GM19043 (cell line): ENCODE data around the gene PREX1.

Experiments
- ATAC-seq: cut with Tn5 transposase; IDR thresholded peaks from one replicate; pipeline ENCODE4 v1.9.1; 2021; ENCODE audit warnings: low read depth; ENCODE audit not compliant: unreplicated experiment

Gene PREX1

GRCh38 chr20:48797275-48797825 is 30.4 kb downstream of the PREX1 start:
- ATAC-seq = no peak

DNA sequence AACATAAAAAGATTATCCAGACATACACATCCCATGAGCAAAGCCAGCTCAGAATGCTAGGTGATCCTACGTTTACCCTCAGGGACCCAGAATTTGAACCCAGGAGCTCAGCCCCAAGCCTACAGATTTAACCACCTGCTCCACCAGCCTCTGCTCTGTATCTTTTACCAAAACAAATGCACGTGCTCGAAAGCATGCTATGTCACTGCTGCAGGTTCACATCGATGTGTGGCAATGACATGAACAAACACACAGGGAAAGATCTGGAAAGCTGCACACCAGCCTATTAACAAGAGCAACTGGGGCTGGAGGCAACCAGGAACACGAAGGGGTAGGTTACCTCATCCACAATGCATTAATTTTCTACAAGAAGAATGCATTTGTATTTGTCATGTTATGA is 32.1 kb downstream of the PREX1 start:
- ATAC-seq = no peak

DNA sequence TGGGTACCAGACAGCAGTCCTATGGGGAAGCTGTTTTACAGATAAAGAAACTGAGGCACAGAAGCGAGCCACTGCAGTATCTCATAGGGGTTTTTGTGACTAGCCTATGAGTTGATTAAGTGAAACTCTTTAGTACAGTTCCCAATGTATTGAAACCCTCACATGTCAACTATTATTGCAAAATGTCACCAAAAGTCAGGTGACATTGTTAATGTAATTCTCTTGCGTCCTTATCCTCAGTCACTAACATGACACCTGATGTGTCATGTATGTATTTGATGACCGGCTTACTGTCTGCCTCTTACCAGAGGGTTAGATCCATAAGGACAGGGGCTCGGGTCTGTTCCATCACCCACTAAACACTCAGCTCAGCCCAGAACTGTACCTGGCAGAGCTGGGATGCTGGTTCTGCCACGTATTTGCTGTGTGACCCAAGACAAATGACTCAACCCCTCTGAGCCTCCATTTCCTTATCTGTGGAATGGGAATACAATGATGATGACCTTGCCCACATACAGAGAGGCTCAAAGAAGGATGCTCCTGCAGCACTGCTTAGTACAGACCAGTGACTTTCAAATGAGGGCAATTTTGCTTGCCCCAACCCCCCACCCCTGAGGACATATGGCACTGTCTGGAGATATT is 32.9 kb downstream of the PREX1 start:
- no peak for ATAC-seq

GRCh38 chr20:48794360-48794759 is 33.4 kb downstream of the PREX1 start:
- ATAC-seq = no peak

GRCh38 chr20:48793776-48794175 is 34.0 kb downstream of the PREX1 start:
- no peak for ATAC-seq

GRCh38 chr20:48791666-48792071 is 36.1 kb downstream of the PREX1 start:
- ATAC-seq = no peak

DNA sequence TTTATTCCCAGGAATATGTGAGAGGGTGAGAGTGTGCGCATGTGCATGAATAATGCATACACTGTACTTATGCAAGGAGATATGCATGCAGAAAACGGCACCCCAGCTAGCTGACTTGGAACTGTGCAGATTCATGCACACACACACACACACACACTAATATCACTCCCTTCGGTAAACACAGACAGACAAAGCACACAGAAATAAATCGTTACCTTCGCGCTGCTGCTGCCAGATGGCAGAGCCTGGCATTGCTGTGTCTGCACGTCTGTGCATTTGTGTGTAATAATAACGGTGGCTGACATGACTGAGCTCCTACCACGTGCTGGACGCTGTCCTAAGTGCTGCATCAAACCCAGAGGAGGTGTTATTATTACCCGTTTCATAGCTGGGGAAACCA is 36.8 kb downstream of the PREX1 start:
- ATAC-seq = no peak

DNA sequence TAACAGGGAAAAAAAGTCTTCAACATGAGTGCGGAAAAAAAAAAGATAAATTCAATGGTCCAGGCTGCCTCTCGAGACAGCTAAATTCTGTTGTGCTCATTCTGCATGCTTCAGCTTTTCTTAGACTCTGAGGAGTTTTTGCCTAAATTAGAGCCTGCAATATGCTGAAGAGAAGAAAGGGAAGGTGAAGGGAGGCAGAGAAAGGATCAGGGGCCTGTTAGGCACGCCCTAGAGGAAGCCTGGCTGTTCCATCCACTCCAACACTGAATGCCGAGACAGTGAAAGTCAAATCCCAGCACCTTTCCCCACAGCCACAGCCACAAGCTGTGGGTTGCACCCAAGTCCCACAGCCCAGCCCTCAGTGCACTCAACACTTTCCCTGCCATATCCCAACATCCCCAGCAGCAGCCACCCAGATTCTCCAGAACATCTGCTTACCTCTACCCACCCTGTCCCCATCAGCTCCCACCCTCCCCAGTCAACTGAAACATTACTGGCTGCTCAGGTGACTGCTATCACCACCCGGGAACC is 37.3 kb downstream of the PREX1 start:
- no peak for ATAC-seq

- ATAC-seq = no peak
Measured at GRCh38 chr20:48789781-48790472, 37.9 kb downstream of the PREX1 start.

GRCh38 chr20:48789185-48789668 is 38.6 kb downstream of the PREX1 start:
- no peak for ATAC-seq

DNA sequence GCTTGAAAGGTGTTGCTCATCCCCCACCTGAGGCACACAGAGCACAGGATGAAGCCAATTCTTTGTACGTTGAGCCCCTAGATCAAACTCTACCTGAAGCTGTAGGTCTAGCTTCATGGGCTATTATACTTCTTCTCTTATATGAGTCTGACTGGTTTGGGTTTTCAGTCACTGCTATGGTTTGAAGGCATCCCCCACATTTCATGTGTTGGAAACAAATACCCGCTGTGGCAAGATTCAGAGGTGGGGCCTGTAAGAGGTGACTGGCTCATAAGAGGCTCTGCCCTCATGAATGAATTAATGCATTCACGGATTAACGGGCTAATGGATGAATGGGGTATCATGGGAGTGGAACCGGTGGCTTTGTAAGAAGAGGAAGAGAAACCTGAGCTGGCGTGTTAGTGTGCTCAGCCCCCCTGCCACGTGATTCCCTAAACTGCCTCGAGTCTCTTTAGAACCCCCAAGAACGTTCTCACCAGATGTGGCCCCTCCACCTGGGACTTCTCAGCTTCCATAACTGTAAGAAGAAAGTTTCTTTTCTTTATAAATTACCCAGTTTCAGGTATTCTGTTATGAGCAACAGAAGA is 39.2 kb downstream of the PREX1 start:
- peak; percentile 56 for ATAC-seq

GRCh38 chr20:48787861-48788375 is 39.9 kb downstream of the PREX1 start:
- peak; percentile 8 for ATAC-seq

DNA sequence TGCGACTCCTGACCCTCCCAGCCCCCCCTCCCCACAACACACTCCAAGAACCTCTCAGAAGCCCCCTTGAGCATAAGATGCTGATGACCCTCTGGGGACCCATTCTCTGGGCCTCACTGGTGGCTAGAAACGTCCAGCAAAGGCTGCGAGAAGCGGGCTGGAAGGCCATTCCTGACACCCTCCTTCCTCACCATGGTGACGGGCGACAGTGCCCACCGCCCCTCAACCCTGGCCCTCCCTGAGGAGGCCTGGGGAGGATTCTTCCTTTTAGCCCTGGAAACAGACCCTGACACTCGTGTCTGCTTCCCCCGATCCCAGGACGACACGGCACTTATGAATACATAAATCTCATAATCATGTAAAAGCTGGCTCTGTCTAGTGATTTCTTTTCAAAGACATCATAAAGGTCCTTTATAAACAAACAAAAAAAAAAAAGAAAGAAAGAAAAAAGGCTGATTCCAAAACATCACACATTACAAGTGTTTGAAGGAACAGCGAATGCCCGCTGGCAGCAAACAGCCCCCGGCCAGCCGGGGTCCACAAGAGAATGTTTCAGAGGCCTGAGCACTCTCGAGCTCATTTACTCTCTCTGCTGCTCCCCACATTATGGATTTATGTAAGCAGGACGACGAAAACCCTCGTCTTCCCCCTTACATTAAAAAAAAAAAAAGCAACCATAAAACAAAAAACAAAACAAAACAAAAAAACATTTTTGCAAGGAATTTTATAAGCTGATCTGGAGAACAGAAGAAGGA is 40.7 kb downstream of the PREX1 start:
- no peak for ATAC-seq

- ATAC-seq = no peak
Measured at GRCh38 chr20:48785801-48786200, 42.0 kb downstream of the PREX1 start.

- ATAC-seq = no peak
Measured at GRCh38 chr20:48785256-48785655, 42.5 kb downstream of the PREX1 start.

GRCh38 chr20:48784273-48784641 is 43.5 kb downstream of the PREX1 start:
- no peak for ATAC-seq

DNA sequence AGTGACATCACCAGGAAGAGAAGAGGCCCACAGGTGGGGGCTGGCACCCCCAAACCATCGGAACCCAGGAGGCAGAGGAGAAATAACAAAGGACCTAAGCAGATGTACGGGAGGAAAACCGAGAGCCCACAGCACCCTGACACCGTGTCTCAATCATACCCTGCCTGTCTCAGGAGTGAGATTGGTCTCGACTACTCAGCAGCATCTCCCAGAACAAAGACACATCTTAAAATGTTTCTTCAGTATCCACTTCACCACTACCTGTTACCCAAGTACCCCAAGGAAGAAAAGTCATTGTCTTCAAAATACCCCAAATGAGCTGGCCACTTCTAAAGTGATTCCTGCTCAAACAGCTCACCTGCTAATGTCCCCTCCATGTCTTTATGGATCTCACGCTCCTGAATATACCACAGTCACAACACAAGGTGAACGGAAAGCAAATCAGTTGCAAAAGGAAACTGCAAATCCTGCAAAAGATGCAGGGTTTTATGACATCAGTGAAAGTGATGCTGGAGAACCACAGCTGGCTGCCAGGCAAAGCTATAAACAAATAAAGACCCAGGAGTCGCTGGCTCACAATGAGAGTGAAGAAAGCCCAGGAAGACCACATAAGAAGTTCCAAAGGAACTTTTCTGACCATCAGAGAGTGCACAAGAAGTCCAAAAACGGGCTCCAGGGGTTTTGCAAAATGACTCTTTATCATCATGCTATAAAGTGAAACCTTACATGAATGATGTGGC is 44.1 kb downstream of the PREX1 start:
- no peak for ATAC-seq

DNA sequence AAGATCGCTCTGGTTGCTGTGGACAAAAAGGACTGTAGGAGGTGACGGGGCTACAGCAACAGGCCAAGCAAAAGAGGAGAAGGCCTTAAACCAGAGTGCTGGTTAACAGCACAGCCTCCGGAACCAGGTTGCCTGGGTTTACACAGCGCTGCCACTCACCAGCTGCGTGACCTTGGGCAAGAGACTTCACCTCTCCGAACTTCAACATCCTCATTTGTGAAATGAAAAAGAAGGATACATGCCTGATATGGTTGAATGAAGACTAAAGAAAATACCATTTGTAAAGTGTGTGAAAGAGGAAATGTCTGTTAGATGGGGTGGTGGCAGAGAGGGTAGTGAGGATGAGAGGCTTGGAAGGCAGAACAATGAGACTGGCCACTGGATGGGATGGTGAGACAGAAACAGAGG is 44.9 kb downstream of the PREX1 start:
- no peak for ATAC-seq

GRCh38 chr20:48782053-48782452 is 45.7 kb downstream of the PREX1 start:
- ATAC-seq = no peak

GRCh38 chr20:48781634-48782033 is 46.2 kb downstream of the PREX1 start:
- no peak for ATAC-seq
